PC-3 (cell line): Measurements from ENCODE around the gene POLD4. TPM values are rescaled to one million over a fixed set of nuclear protein-coding genes. Genes with fewer than 3 reads are reported as not detected.

ENCODE experiments used
- ATAC-seq: fragments of 200-7000 bp; cut with Tn5 transposase; 2 replicates; pipeline ENCODE4 v1.9.1; 2020; ENCODE audit warnings: mild to moderate bottlenecking, moderate library complexity
- BruUV-seq: library from RNA; stranded (reverse); fragments of 400-500 nt; replicated peaks from 2 replicates; lab custom pipeline; 2021; lab: Mats Ljungman, UMichigan
- CTCF ChIA-PET: fragments of 300-600 bp; sonication (Branson Sonifier 250); formaldehyde crosslinking; loops from one replicate; lab custom pipeline; 2022; ENCODE audit warnings: antibody characterized with exemption; lab: Charles Lee
- POLR2A ChIA-PET: fragments of 300-600 bp; sonication (Branson Sonifier 250); formaldehyde crosslinking; loops from one replicate; lab custom pipeline; 2022; ENCODE audit warnings: antibody characterized with exemption; ENCODE audit not compliant: unreplicated experiment; lab: Charles Lee
- DNase-seq: peaks from one replicate; pipeline ENCODE4 v3.0.0-alpha.2; 2015
- H2AFZ ChIP-seq: fragments of 300-600 bp; sonication (generic); 2 replicates; pipeline ENCODE4 v1.6.0; 2016; ENCODE audit warnings: antibody characterized with exemption, low read length
- H3F3A ChIP-seq: fragments of 300-600 bp; sonication (generic); one replicate; pipeline ENCODE4 v1.6.0; 2017; ENCODE audit warnings: antibody characterized with exemption, low read length, control low read depth, mild to moderate bottlenecking; ENCODE audit not compliant: unreplicated experiment
- H3K27ac ChIP-seq: fragments of 300-600 bp; sonication (generic); 2 replicates; pipeline ENCODE4 v1.5.1; 2016; ENCODE audit warnings: mild to moderate bottlenecking, low read length
- H3K27me3 ChIP-seq: fragments of 300-600 bp; sonication (generic); 2 replicates; pipeline ENCODE4 v1.6.1; 2016; ENCODE audit warnings: low read length, mixed read lengths
- H3K36me3 ChIP-seq: fragments of 300-600 bp; sonication (generic); 2 replicates; pipeline ENCODE4 v1.6.1; 2016; ENCODE audit warnings: low read depth, mixed run types, low read length, mixed read lengths
- H3K4me1 ChIP-seq: fragments of 300-600 bp; sonication (generic); 2 replicates; pipeline ENCODE4 v1.5.1; 2016; ENCODE audit warnings: low read length; ENCODE audit not compliant: insufficient read depth
- H3K4me2 ChIP-seq: fragments of 300-600 bp; sonication (generic); 2 replicates; pipeline ENCODE4 v1.6.0; 2016; ENCODE audit warnings: low read length
- H3K4me3 ChIP-seq: fragments of 300-600 bp; sonication (generic); 2 replicates; pipeline ENCODE4 v1.5.1; 2016; ENCODE audit warnings: mild to moderate bottlenecking, low read length, mixed read lengths
- H3K79me2 ChIP-seq: fragments of 300-600 bp; sonication (generic); 2 replicates; pipeline ENCODE4 v1.6.1; 2017; ENCODE audit warnings: low read length, mixed read lengths
- H3K9ac ChIP-seq: fragments of 300-600 bp; sonication (generic); 2 replicates; pipeline ENCODE4 v1.6.0; 2016; ENCODE audit warnings: mild to moderate bottlenecking, low read length
- H3K9me2 ChIP-seq: fragments of 300-600 bp; sonication (generic); replicated peaks from 2 replicates; pipeline ENCODE4 v1.6.1; 2016; ENCODE audit warnings: mixed run types, low read length, mixed read lengths
- H3K9me3 ChIP-seq: fragments of 300-600 bp; sonication (generic); 2 replicates; pipeline ENCODE4 v1.6.1; 2016; ENCODE audit warnings: low read length, mixed read lengths
- H4K20me1 ChIP-seq: fragments of 300-600 bp; sonication (generic); 2 replicates; pipeline ENCODE4 v1.6.1; 2016; ENCODE audit warnings: low read length, mixed read lengths
- CTCF ChIP-seq: fragments of 300-600 bp; sonication (generic); conservative IDR thresholded peaks from 2 replicates; pipeline ENCODE4 v1.5.1; 2017; ENCODE audit warnings: antibody characterized with exemption, low read depth, mild to moderate bottlenecking, low read length
- EZH2 ChIP-seq: fragments of 300-600 bp; sonication (generic); IDR thresholded peaks from one replicate; pipeline ENCODE4 v1.6.1; 2017; ENCODE audit warnings: antibody characterized with exemption, mild to moderate bottlenecking, low read length; ENCODE audit not compliant: unreplicated experiment
- EZH2phosphoT487 ChIP-seq: fragments of 300-600 bp; sonication (generic); IDR thresholded peaks from 2 replicates; pipeline ENCODE4 v1.6.1; 2018; ENCODE audit warnings: mild to moderate bottlenecking, antibody characterized with exemption, low read length, borderline replicate concordance
- intact Hi-C: fragments of 100-400 bp; cut with micrococcal nuclease; formaldehyde crosslinking; loops from 2 replicates; pipeline ENCODE4 v1.9.0; 2023
- total RNA-seq: library from RNA; depleted of rRNA; stranded (reverse); fragments of >200 nt; gene quantifications from 2 replicates; pipeline ENCODE4 v1.2.3, GENCODE V29; 2014

POLD4 gene
- total RNA-seq, 1 experiment from 2014 or later = 81.5 TPM

DNA sequence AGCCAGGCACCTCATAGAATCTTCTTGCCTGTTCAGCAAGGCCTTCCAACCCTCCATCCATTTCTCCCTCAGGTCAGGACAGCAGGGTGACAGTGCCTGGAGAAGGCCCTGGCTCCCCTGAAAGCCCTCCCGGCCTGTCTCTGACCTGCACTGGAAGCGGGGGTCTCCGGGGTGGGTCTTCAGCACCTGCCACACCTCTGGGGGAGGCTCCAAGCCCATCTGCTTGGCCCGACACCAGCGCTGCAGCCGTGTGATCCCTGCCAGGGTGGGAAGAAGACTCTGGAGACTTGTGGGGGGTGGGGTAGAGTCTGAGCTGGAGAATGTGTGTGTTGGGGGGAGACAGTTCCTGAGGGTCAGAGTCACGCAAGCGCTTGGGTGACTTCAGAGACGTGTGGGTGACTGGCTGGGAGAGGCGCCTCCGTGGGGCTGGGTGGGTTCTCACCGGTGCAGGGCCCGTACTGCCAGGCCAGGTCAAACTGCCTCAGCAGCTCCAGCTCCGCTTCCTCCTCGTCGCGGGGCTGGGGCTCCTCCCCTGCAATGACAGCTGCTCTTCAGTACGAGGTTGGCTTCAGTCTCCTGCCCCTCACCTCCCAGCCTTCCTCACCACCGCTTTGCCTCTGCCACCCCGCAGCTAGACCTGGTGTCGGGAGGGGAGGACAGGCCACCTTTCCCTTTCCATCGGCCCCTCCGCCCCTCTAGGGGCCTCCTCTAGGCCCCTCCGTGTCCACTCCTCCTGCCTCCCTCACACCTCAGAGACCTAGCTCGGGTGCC is 615 bp downstream of the POLD4 start:
- peak overlapping the region; percentile 69 for H2AFZ ChIP-seq
- peak overlapping the region; percentile 93 for H3K27ac ChIP-seq
- H3K9me2 ChIP-seq = no peaks in the 10 kb centered on the region
- no peak for TF ChIP-seq EZH2phosphoT487
- no peak for TF ChIP-seq CTCF
- TF ChIP-seq EZH2 = no peak
- BruUV-seq = TSS peak; percentile 85
- peak overlapping the region; percentile 77 for H3K4me3 ChIP-seq
- CTCF ChIA-PET = interaction anchor here (0.5 to 4.1 kb wide), 6 partner anchors 19 to 49 kb away, joined by 3 to 46 read pairs (median 4); partner anchors contain the start of gene PPP1CA
- peaks cover 63% of the 10 kb centered on the region for H3K4me1 ChIP-seq
- DNase-seq = peak; percentile 54
- H3K9me3 ChIP-seq = no peaks in the 10 kb centered on the region
- no peaks in the 10 kb centered on the region for H3K27me3 ChIP-seq
- peak overlapping the region; percentile 92 for H3K4me2 ChIP-seq
- intact Hi-C loops = loop anchor here (1.0 kb wide), 1 partner anchor 22 kb away; no protein-coding TSS in a partner anchor
- POLR2A ChIA-PET = interaction anchor here (0.5 to 2.3 kb wide), 9 partner anchors 21 to 234 kb away, joined by 3 to 32 read pairs (median 4); partner anchors contain the start of genes CLCF1 and KDM2A
- peaks cover 17% of the 10 kb centered on the region for H3F3A ChIP-seq
- H3K9ac ChIP-seq = peak overlapping the region; percentile 87
- peak; percentile 5 for ATAC-seq
- no peaks in the 10 kb centered on the region for H4K20me1 ChIP-seq
- H3K36me3 ChIP-seq = no peaks in the 10 kb centered on the region
- peaks cover 14% of the 10 kb centered on the region for H3K79me2 ChIP-seq

DNA sequence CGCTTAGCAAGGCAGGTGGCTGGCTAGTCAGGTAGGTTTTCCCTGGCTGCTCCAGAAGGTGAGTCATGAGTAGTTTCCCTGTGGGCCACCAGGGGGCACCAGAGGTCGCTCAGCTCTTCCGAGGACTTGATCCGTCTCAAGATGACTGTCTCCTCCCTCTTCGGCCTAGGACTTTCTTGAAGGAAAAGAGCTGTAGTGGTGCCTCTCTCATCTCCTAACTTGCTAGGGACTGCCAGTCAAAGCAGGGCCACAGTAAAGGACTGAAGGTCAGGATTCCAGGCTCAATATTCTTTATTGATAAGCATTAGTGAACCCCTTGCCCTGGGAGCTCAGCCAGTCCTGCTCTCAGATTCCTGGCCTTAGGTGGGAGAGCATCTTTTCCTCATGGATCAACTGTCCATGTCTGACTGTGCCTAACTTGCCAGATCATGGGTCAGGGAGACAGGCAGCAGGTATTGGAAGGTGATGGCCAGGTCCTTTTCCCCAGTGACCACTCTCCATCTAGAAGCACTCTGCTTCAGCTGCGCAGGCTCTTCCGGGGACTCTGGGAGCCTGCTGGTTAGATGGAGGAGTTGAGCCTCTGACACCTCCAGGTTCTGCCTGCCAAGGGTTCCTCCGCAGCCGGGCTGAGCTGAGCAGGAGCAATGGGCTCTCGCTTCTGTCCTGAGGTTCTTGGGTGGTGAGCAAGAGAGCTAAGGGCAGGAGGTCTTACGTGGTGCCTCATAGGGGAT is 1.9 kb downstream of the POLD4 start:
- H3K27ac ChIP-seq = peak overlapping the region; percentile 56
- H3K4me2 ChIP-seq = peak overlapping the region; percentile 40
- no peak for TF ChIP-seq EZH2
- TF ChIP-seq EZH2phosphoT487 = no peak
- peak; percentile 97 for TF ChIP-seq CTCF
- intact Hi-C loops = loop anchor here (1.0 kb wide), 1 partner anchor 31 kb away; no protein-coding TSS in a partner anchor
- peak; percentile 94 for DNase-seq
- peaks cover 14% of the 10 kb centered on the region for H3K79me2 ChIP-seq
- ChIA-PET POLR2A (interaction anchor here (0.6 kb wide), 1 partner anchor 29 kb away, joined by 14 read pairs; no protein-coding TSS in a partner anchor), CTCF (interaction anchor here (0.5 to 1.6 kb wide), 11 partner anchors 11 to 295 kb away, joined by 3 to 26 read pairs (median 4); partner anchors contain the start of genes CLCF1, PPP1CA and RAD9A)
- no peaks in the 10 kb centered on the region for H3K27me3 ChIP-seq
- 0 out of 2 replicates have a peak overlapping the region, but pooled peaks have one; percentile 8 for H3K9ac ChIP-seq
- H3K4me3 ChIP-seq = no peak overlapping the region
- H3K9me2 ChIP-seq = no peaks in the 10 kb centered on the region
- H3K9me3 ChIP-seq = no peaks in the 10 kb centered on the region
- H3F3A ChIP-seq = peaks cover 16% of the 10 kb centered on the region
- H3K4me1 ChIP-seq = peaks cover 60% of the 10 kb centered on the region
- peak; percentile 4; the same call in 1 of the 2 replicates for ATAC-seq
- H2AFZ ChIP-seq = no peak overlapping the region
- no peaks in the 10 kb centered on the region for H3K36me3 ChIP-seq
- BruUV-seq = no TSS peak
- no peaks in the 10 kb centered on the region for H4K20me1 ChIP-seq
